Activated B cell treated with CpG ODN at 0.5 μM for 24 hours (primary cell): ENCODE measurements around the gene PRG3. TPM values are rescaled to one million over a fixed set of nuclear protein-coding genes. Genes with fewer than 3 reads are reported as not detected.

Experiments
- ATAC-seq: fragments of 200-7000 bp; cut with Tn5 transposase; one replicate; pipeline ENCODE4 v1.10.0; 2021; ENCODE audit warnings: low read depth, mild to moderate bottlenecking, moderate library complexity
- CTCF ChIA-PET: fragments of 350-600 bp; sonication (Branson Sonifier 250); formaldehyde crosslinking; loops from one replicate; lab custom pipeline; 2021; ENCODE audit warnings: antibody characterized with exemption; lab: Charles Lee
- POLR2A ChIA-PET: fragments of 350-600 bp; sonication (Branson Sonifier 250); formaldehyde crosslinking; loops from one replicate; lab custom pipeline; 2021; ENCODE audit warnings: antibody characterized with exemption; lab: Charles Lee
- DNase-seq: peaks from one replicate; pipeline ENCODE4 v3.0.0; 2022
- H3K27ac Mint-ChIP-seq: one replicate; pipeline ENCODE4 v1.8.0; 2020; ENCODE audit warnings: mixed read lengths
- H3K27me3 Mint-ChIP-seq: one replicate; pipeline ENCODE4 v1.8.0; 2021; ENCODE audit warnings: mixed read lengths
- H3K36me3 Mint-ChIP-seq: one replicate; pipeline ENCODE4 v1.8.0; 2021; ENCODE audit warnings: low read depth, mixed read lengths
- H3K4me1 Mint-ChIP-seq: one replicate; pipeline ENCODE4 v1.8.0; 2021; ENCODE audit warnings: mixed read lengths
- H3K4me3 Mint-ChIP-seq: one replicate; pipeline ENCODE4 v1.8.0; 2020; ENCODE audit warnings: mild to moderate bottlenecking, mixed read lengths
- H3K9me3 Mint-ChIP-seq: one replicate; pipeline ENCODE4 v1.8.0; 2020; ENCODE audit warnings: mixed read lengths
- intact Hi-C: fragments of 100-400 bp; cut with micrococcal nuclease; formaldehyde crosslinking; loops from one replicate; pipeline ENCODE4 v1.15.1; 2024
- total RNA-seq: library from RNA; stranded (reverse); gene quantifications from 2 replicates; pipeline ENCODE4 v1.2.3, GENCODE V29; 2022
- TF ChIP-seq, protein P1 (sequence below): fragments of 200-600 bp; IDR thresholded peaks from one replicate; pipeline ENCODE4 v1.8.0; 2022; ENCODE audit warnings: antibody characterized with exemption, mild to moderate bottlenecking

The PRG3 gene
- total RNA-seq, 1 donor from 2014 or later: not detected

DNA sequence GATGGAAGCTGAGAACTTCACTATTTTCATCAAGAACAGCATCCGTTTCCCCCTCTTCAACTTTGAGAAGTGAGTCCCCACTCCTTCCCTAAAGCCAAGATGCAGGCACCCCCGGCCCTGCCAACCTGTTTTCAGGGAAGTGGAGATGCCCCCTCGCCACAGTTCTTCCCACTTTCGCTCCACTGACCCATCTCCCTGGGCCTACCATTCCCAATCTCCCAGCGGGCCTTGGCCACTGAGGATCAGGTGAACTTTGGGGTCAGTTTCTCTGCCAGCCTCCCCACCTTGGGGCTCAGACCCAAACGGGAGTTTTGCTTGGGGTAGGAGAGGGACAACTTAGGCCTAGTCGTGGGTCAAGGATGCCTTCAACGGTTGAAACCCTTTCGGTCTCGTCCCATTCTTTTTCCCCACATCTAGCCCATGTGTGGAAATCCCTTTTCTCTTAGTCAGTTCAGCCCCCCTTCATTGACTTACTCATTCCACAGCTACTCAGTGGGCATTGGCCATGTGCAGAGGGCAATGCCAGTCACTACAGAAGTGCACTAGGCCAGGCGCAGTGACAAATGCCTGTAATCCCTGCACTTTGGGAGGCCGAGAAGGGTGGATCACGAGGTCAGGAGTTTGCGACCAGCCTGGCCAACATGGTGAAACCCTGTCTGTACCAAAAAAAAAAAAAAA, 32.2 kb downstream of the PRG3 start:
- ATAC-seq: no peak
- Mint-ChIP-seq H3K27me3 (peaks cover 11% of the 10 kb centered on the region), H3K36me3 (no peaks in the 10 kb centered on the region), H3K9me3 (peaks cover 5% of the 10 kb centered on the region), H3K27ac (no peak overlapping the region), H3K4me1 (peaks cover 3% of the 10 kb centered on the region), H3K4me3 (no peak overlapping the region)
- DNase-seq: no peak
- intact Hi-C loops: loop anchor here (5.0 kb wide), 4 partner anchors 79 to 1439 kb away; partner anchors contain the start of genes LPXN, SLC43A3 and ZFP91
- ChIA-PET CTCF (interaction anchor here (0.6 to 4.0 kb wide), 4 partner anchors 18 to 468 kb away, joined by 3 to 77 read pairs (median 3); no protein-coding TSS in a partner anchor), POLR2A (no interaction called here)
- TF ChIP-seq, protein P1, sequence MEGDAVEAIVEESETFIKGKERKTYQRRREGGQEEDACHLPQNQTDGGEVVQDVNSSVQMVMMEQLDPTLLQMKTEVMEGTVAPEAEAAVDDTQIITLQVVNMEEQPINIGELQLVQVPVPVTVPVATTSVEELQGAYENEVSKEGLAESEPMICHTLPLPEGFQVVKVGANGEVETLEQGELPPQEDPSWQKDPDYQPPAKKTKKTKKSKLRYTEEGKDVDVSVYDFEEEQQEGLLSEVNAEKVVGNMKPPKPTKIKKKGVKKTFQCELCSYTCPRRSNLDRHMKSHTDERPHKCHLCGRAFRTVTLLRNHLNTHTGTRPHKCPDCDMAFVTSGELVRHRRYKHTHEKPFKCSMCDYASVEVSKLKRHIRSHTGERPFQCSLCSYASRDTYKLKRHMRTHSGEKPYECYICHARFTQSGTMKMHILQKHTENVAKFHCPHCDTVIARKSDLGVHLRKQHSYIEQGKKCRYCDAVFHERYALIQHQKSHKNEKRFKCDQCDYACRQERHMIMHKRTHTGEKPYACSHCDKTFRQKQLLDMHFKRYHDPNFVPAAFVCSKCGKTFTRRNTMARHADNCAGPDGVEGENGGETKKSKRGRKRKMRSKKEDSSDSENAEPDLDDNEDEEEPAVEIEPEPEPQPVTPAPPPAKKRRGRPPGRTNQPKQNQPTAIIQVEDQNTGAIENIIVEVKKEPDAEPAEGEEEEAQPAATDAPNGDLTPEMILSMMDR: no peak

DNA sequence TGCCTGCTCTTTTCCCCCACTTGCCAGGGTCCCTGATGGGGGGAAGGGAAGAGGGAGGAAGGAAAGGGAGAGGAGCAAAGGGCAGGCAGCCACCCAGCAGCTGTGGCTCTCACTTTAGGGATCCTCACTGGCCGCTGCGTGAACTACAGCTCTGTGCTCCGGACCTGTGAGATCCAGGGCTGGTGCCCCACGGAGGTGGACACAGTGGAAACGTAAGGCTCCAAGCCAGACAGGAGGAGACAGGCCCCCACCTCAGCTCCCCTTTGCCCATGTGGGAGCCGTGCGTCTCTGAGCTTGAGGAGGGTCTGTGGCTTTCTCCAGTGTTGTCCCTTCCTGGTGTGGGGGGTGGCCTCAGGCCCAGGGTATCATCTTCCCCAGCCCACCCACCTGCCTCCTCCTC, 32.9 kb downstream of the PRG3 start:
- intact Hi-C loops: loop anchor here (5.0 kb wide), 4 partner anchors 79 to 1439 kb away; partner anchors contain the start of genes LPXN, SLC43A3 and ZFP91
- Mint-ChIP-seq H3K9me3 (peaks cover 5% of the 10 kb centered on the region), H3K4me1 (peaks cover 3% of the 10 kb centered on the region), H3K27me3 (peaks cover 11% of the 10 kb centered on the region), H3K4me3 (no peak overlapping the region), H3K36me3 (no peaks in the 10 kb centered on the region), H3K27ac (no peak overlapping the region)
- ChIA-PET CTCF (interaction anchor here (0.7 to 4.0 kb wide), 3 partner anchors 17 to 294 kb away, joined by 3 to 77 read pairs (median 28); no protein-coding TSS in a partner anchor), POLR2A (no interaction called here)
- DNase-seq (no peak), ATAC-seq (no peak)
- TF ChIP-seq, protein P1: no peak

GRCh38 chr11:57347336-57347735, 33.6 kb downstream of the PRG3 start:
- H3K4me3 Mint-ChIP-seq: no peak overlapping the region
- peaks cover 8% of the 10 kb centered on the region for H3K27me3 Mint-ChIP-seq
- H3K4me1 Mint-ChIP-seq: peaks cover 3% of the 10 kb centered on the region
- no peaks in the 10 kb centered on the region for H3K36me3 Mint-ChIP-seq
- H3K9me3 Mint-ChIP-seq: peaks cover 5% of the 10 kb centered on the region
- DNase-seq (no peak), ATAC-seq (no peak)
- POLR2A ChIA-PET: interaction anchor here (0.6 kb wide), 1 partner anchor 112 kb away, joined by 3 read pairs; no protein-coding TSS in a partner anchor
- H3K27ac Mint-ChIP-seq: no peak overlapping the region
- intact Hi-C loops: loop anchor here (2.0 to 5.0 kb wide), 5 partner anchors 80 to 1440 kb away; partner anchors contain the start of genes LPXN, SLC43A3 and ZFP91
- TF ChIP-seq, protein P1: no peak
- CTCF ChIA-PET: interaction anchor here (2.6 to 4.0 kb wide), 3 partner anchors 110 to 295 kb away, joined by 21 to 77 read pairs (median 28); no protein-coding TSS in a partner anchor

DNA sequence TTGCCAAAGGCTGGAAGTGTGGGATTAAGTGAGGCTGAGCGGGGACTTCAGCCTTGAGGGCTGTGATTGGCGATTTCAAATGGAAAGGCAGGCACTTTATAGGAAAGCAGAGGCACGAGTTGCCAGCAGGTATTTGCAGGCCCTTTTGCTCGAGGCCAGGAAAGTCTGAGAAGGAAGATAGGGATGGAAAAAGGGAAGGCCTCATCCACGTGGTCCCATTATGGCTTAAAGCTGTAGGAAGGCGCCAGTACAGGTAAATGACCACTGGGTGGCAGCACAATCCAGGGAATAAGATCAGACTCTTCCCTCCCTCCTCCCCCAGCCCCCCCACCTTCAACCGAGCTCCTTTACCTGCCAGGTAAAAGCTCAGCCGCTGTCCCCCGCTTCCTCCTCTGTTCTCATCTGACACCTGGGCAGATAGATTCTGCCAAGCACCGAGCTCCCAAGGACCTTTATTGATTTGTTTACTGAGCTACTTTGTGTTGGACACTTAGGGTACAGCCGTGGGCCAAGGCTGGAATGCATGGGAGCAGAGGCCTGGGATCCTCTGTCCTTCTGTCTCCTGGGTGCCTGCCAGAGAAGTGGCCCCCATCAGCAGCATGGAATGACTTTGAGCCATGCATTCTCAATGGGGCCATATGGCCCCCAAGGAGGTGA, 35.3 kb downstream of the PRG3 start:
- TF ChIP-seq, protein P1: no peak
- Mint-ChIP-seq H3K4me3 (no peak overlapping the region), H3K36me3 (no peaks in the 10 kb centered on the region), H3K27me3 (peaks cover 3% of the 10 kb centered on the region), H3K4me1 (peaks cover 3% of the 10 kb centered on the region), H3K9me3 (no peaks in the 10 kb centered on the region), H3K27ac (no peak overlapping the region)
- peak; percentile 40 for DNase-seq
- intact Hi-C loops: loop anchor here (1.0 to 5.0 kb wide), 12 partner anchors 61 to 1442 kb away; partner anchors contain the start of genes LPXN, SLC43A3 and ZFP91
- ChIA-PET POLR2A (interaction anchor here (0.6 to 1.2 kb wide), 5 partner anchors 10 to 455 kb away, joined by 3 to 6 read pairs (median 3); partner anchors contain the start of gene SSRP1), CTCF (interaction anchor here (0.6 to 4.0 kb wide), 29 partner anchors 11 to 941 kb away, joined by 3 to 77 read pairs (median 4); partner anchors contain the start of genes RTN4RL2, TNKS1BP1 and YPEL4)
- ATAC-seq: peak; percentile 91
